Measurements from ENCODE around the gene ALDH4A1.

Gene ALDH4A1

DNA sequence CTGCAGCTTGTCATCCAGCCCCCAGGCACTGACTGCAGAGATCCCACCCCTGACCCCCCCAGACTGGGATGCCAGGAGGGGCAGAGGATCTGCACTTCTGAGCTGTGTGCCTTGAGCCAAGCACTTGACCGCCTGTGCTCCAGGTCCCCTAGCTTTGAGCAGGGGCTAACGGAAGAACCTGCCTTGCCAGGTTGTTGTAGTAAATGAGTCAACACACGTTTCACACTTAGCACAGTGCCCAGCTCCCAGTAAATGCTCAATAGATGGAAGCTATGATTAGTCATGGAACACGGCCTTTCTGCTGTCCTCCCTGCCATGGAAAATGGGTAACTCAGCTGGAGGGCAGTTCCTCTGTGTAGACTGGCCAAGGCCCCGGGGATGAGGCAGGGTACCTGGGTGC is 30.0 kb upstream of the ALDH4A1 start:
- no peak overlapping the region for H2AFZ ChIP-seq (ENCODE audit: low read length)
- H3K36me3 ChIP-seq (replicated peaks; ENCODE audit: insufficient read depth, low read length), result no peaks in the 10 kb centered on the region
- H3K27ac ChIP-seq (ENCODE audit: low read length), result no peak overlapping the region
- H3K4me3 ChIP-seq (ENCODE audit: low read length), result no peak overlapping the region
- peaks cover 42% of the 10 kb centered on the region for H3K4me1 ChIP-seq (ENCODE audit: low read length)
- no peak for DNase-seq
- H3F3A ChIP-seq (ENCODE audit: insufficient read depth, low read length), result peaks cover 16% of the 10 kb centered on the region
- H3K9me2 ChIP-seq (replicated peaks; ENCODE audit: insufficient read depth, low read length), result no peaks in the 10 kb centered on the region
- H3K79me2 ChIP-seq (ENCODE audit: low read length), result peaks cover 52% of the 10 kb centered on the region
- no peak overlapping the region for H3K9ac ChIP-seq (ENCODE audit: low read length)
- H4K20me1 ChIP-seq (ENCODE audit: insufficient read depth, low read length), result no peaks in the 10 kb centered on the region
- H3K9me3 ChIP-seq (replicated peaks; ENCODE audit: insufficient read depth, low read length), result no peaks in the 10 kb centered on the region
- H3K4me2 ChIP-seq (ENCODE audit: low read depth, low read length), result no peak overlapping the region
- H3K27me3 ChIP-seq (replicated peaks; ENCODE audit: insufficient read depth, low read length), result no peaks in the 10 kb centered on the region
- TF ChIP-seq EZH2 (optimal IDR thresholded peaks at IDR 0.05; ENCODE audit: low read depth, low read length), result no peak
- TF ChIP-seq, protein P1, sequence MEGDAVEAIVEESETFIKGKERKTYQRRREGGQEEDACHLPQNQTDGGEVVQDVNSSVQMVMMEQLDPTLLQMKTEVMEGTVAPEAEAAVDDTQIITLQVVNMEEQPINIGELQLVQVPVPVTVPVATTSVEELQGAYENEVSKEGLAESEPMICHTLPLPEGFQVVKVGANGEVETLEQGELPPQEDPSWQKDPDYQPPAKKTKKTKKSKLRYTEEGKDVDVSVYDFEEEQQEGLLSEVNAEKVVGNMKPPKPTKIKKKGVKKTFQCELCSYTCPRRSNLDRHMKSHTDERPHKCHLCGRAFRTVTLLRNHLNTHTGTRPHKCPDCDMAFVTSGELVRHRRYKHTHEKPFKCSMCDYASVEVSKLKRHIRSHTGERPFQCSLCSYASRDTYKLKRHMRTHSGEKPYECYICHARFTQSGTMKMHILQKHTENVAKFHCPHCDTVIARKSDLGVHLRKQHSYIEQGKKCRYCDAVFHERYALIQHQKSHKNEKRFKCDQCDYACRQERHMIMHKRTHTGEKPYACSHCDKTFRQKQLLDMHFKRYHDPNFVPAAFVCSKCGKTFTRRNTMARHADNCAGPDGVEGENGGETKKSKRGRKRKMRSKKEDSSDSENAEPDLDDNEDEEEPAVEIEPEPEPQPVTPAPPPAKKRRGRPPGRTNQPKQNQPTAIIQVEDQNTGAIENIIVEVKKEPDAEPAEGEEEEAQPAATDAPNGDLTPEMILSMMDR (IDR thresholded peaks at IDR 0.05; ENCODE audit: low read length), result no peak
- TF ChIP-seq EZH2phosphoT487 (IDR thresholded peaks at IDR 0.05; ENCODE audit: low read length), result no peak

DNA sequence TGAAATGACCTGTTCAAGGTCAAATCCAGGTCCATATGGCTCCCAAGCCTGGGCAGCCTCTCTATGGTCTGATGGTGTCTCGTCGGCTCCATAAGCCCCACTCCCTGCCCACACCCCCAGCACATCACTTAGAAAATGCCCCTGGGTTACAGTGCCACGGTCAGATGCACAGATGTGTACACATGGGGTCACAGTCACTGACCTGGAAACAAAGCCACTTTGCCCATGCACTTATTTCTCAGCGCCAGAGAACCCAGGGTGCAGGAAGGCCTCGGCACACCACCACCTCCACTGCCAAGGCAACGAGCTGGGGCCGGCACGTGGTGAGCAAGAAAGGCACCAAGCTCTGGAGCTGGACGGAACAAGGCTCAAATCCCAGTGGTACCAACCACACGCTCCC is 29.4 kb upstream of the ALDH4A1 start:
- H2AFZ ChIP-seq (ENCODE audit: low read length), result no peak overlapping the region
- no peaks in the 10 kb centered on the region for H3K27me3 ChIP-seq (replicated peaks; ENCODE audit: insufficient read depth, low read length)
- no peak overlapping the region for H3K4me3 ChIP-seq (ENCODE audit: low read length)
- H3K4me1 ChIP-seq (ENCODE audit: low read length), result peaks cover 49% of the 10 kb centered on the region
- H3K36me3 ChIP-seq (replicated peaks; ENCODE audit: insufficient read depth, low read length), result no peaks in the 10 kb centered on the region
- TF ChIP-seq EZH2phosphoT487 (IDR thresholded peaks at IDR 0.05; ENCODE audit: low read length), result no peak
- no peak for DNase-seq
- no peaks in the 10 kb centered on the region for H3K9me3 ChIP-seq (replicated peaks; ENCODE audit: insufficient read depth, low read length)
- H3K9ac ChIP-seq (ENCODE audit: low read length), result no peak overlapping the region
- H3K79me2 ChIP-seq (ENCODE audit: low read length), result peaks cover 52% of the 10 kb centered on the region
- H3K9me2 ChIP-seq (replicated peaks; ENCODE audit: insufficient read depth, low read length), result no peaks in the 10 kb centered on the region
- H4K20me1 ChIP-seq (ENCODE audit: insufficient read depth, low read length), result no peaks in the 10 kb centered on the region
- H3K4me2 ChIP-seq (ENCODE audit: low read depth, low read length), result no peak overlapping the region
- H3K27ac ChIP-seq (ENCODE audit: low read length), result no peak overlapping the region
- H3F3A ChIP-seq (ENCODE audit: insufficient read depth, low read length), result peaks cover 22% of the 10 kb centered on the region

DNA sequence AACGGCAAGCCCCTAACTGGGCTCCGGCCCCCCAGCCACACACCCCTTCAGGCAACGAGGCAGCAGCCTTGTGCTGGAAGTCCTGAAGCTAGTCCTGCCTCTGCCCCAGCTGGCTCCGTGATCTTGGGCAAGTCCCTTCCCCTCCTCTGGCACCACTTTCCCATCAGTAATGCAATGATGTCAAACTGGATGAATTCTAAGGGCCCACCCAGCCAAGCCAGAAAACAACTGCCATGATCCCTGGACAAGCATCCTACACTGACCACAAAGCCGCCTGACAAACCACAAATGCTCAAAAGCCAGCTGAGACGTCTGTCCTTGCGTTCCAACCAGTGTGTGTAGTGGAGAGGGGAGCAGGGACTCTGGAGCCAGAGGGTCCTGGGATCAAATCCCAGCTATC is 27.3 kb upstream of the ALDH4A1 start:
- no peaks in the 10 kb centered on the region for H4K20me1 ChIP-seq (ENCODE audit: insufficient read depth, low read length)
- no peak for TF ChIP-seq EZH2phosphoT487 (IDR thresholded peaks at IDR 0.05; ENCODE audit: low read length)
- TF ChIP-seq, protein P1 (IDR thresholded peaks at IDR 0.05; ENCODE audit: low read length), result no peak
- no peak for TF ChIP-seq EZH2 (optimal IDR thresholded peaks at IDR 0.05; ENCODE audit: low read depth, low read length)
- H2AFZ ChIP-seq (ENCODE audit: low read length), result no peak overlapping the region
- H3K9me3 ChIP-seq (replicated peaks; ENCODE audit: insufficient read depth, low read length), result no peaks in the 10 kb centered on the region
- no peak overlapping the region for H3K9ac ChIP-seq (ENCODE audit: low read length)
- peaks cover 57% of the 10 kb centered on the region for H3K79me2 ChIP-seq (ENCODE audit: low read length)
- no peak overlapping the region for H3K4me3 ChIP-seq (ENCODE audit: low read length)
- H3K4me2 ChIP-seq (ENCODE audit: low read depth, low read length), result no peak overlapping the region
- no peaks in the 10 kb centered on the region for H3K36me3 ChIP-seq (replicated peaks; ENCODE audit: insufficient read depth, low read length)
- no peak overlapping the region for H3K27ac ChIP-seq (ENCODE audit: low read length)
- no peak for DNase-seq
- peaks cover 54% of the 10 kb centered on the region for H3K4me1 ChIP-seq (ENCODE audit: low read length)
- H3K27me3 ChIP-seq (replicated peaks; ENCODE audit: insufficient read depth, low read length), result no peaks in the 10 kb centered on the region
- H3F3A ChIP-seq (ENCODE audit: insufficient read depth, low read length), result peaks cover 29% of the 10 kb centered on the region
- no peaks in the 10 kb centered on the region for H3K9me2 ChIP-seq (replicated peaks; ENCODE audit: insufficient read depth, low read length)

DNA sequence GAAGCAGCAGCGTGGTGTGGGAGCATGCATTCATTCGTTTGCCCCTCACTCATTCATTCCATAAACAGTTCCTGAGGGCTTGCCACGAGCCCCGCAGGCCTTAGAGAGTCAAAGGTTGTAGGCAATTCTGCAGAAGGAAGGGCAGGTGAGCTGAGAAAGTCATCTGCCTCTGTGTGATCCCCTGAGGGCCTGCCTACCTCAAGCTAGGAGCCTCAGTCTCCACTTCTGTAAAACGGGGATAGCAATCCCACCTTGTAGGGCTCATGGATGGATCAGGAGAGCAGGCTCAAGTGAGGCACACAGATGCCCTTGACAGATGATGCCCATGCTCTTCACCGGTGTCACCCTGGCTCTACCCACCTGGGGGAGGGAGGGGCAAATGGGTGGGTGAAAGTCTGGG is 26.6 kb upstream of the ALDH4A1 start:
- no peaks in the 10 kb centered on the region for H3K36me3 ChIP-seq (replicated peaks; ENCODE audit: insufficient read depth, low read length)
- no peak overlapping the region for H3K4me2 ChIP-seq (ENCODE audit: low read depth, low read length)
- no peak overlapping the region for H3K4me3 ChIP-seq (ENCODE audit: low read length)

More for the DNA sequence above, 26.6 kb upstream of the ALDH4A1 start:
- Histone ChIP-seq H3K4me1 (ENCODE audit: low read length) (peaks cover 54% of the 10 kb centered on the region), H3K9ac (ENCODE audit: low read length) (no peak overlapping the region), H4K20me1 (ENCODE audit: insufficient read depth, low read length) (no peaks in the 10 kb centered on the region), H2AFZ (ENCODE audit: low read length) (no peak overlapping the region), H3K79me2 (ENCODE audit: low read length) (peaks cover 60% of the 10 kb centered on the region), H3K27me3 (replicated peaks; ENCODE audit: insufficient read depth, low read length) (no peaks in the 10 kb centered on the region), H3K9me2 (replicated peaks; ENCODE audit: insufficient read depth, low read length) (no peaks in the 10 kb centered on the region), H3K27ac (ENCODE audit: low read length) (no peak overlapping the region), H3F3A (ENCODE audit: insufficient read depth, low read length) (peaks cover 29% of the 10 kb centered on the region), H3K9me3 (replicated peaks; ENCODE audit: insufficient read depth, low read length) (no peaks in the 10 kb centered on the region)
- TF ChIP-seq EZH2phosphoT487 (IDR thresholded peaks at IDR 0.05; ENCODE audit: low read length) (no peak), EZH2 (optimal IDR thresholded peaks at IDR 0.05; ENCODE audit: low read depth, low read length) (no peak)
- TF ChIP-seq, protein P1 (IDR thresholded peaks at IDR 0.05; ENCODE audit: low read length), result no peak
- no peak for DNase-seq
